Vagina (tissue), 2 donors: ENCODE data around the gene COL7A1. TPM values are rescaled to one million over a fixed set of nuclear protein-coding genes. Genes with fewer than 3 reads are reported as not detected.

Source experiments
- DNase-seq, 2 donors: peaks; one replicate each; pipeline ENCODE4 v3.0.0-alpha.2; 2017; ENCODE audit errors: extremely low spot score in 2 of 2
- H3K27ac ChIP-seq: fragments of 200-600 bp; sonication (generic); one replicate; pipeline ENCODE4 v1.5.1; 2019
- H3K27me3 ChIP-seq: fragments of 200-600 bp; sonication (generic); one replicate; pipeline ENCODE4 v1.5.1; 2019
- H3K36me3 ChIP-seq, 2 donors: fragments of 200-600 bp; sonication (generic); one replicate each; pipeline ENCODE4 v1.5.1; 2017 to 2019
- H3K4me1 ChIP-seq: fragments of 200-600 bp; sonication (generic); one replicate; pipeline ENCODE4 v1.5.1; 2019
- H3K4me3 ChIP-seq, 2 donors: fragments of 200-600 bp; sonication (generic); 1 replicate in 1 of 2; 2 replicates in 1 of 2; pipeline ENCODE4 v1.5.1; 2016 to 2019
- H3K9me3 ChIP-seq: fragments of 200-600 bp; sonication (generic); one replicate; pipeline ENCODE4 v1.5.1; 2019
- POLR2A ChIP-seq, 2 donors: fragments of 450-650 bp; IDR thresholded peaks; one replicate each; pipeline ENCODE4 v1.6.1; 2017; ENCODE audit warnings: antibody characterized with exemption in 2 of 2, mild to moderate bottlenecking in 2 of 2, moderate library complexity in 2 of 2
- POLR2AphosphoS5 ChIP-seq, 2 donors: sonication (generic); formaldehyde crosslinking; IDR thresholded peaks; one replicate each; pipeline ENCODE4 v1.9.0; 2017; ENCODE audit warnings: antibody characterized with exemption in 2 of 2, mild to moderate bottlenecking in 2 of 2, low read depth in 1 of 2; ENCODE audit not compliant: insufficient read depth in 1 of 2
- intact Hi-C: fragments of 100-400 bp; cut with DNase I; formaldehyde crosslinking; loops from one replicate; pipeline ENCODE4 v1.15.1; 2023
- total RNA-seq: library from RNA; depleted of rRNA; stranded (reverse); fragments of >200 nt; gene quantifications from one replicate; pipeline ENCODE4 v1.2.3, GENCODE V29; 2016
- TF ChIP-seq, protein P1 (sequence below), 3 experiments: fragments of 450-650 bp in 2 of 3; fragments of 200-600 bp in 1 of 3; sonication (generic) in 1 of 3; IDR thresholded peaks; one replicate each; pipeline ENCODE4 v1.5.1; 2017 to 2019; ENCODE audit warnings: antibody characterized with exemption in 3 of 3, mild to moderate bottlenecking in 2 of 3, moderate library complexity in 2 of 3

Gene COL7A1
- total RNA-seq, 1 donor from 2014 or later = 148 TPM

DNA sequence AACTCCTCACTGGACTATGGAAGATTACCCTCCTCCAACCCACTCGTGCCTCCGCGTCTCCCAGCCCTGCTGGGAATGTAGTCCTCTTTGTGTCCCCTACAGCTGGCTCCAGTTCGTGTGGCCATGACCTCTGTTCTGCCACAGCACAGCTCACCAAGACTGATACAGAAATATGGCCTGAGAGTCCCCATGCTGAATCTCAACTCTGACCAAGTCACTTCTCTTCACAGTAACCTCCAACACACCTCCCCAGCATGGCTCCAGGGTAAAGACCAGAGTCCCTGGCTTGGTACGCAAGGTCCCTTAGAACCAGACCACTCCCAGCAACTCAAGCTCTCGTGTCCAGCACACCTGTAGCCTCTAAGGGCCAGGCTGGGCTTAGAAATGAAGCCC is 2.3 kb upstream of the COL7A1 start:
- intact Hi-C loops = no loop called here

DNA sequence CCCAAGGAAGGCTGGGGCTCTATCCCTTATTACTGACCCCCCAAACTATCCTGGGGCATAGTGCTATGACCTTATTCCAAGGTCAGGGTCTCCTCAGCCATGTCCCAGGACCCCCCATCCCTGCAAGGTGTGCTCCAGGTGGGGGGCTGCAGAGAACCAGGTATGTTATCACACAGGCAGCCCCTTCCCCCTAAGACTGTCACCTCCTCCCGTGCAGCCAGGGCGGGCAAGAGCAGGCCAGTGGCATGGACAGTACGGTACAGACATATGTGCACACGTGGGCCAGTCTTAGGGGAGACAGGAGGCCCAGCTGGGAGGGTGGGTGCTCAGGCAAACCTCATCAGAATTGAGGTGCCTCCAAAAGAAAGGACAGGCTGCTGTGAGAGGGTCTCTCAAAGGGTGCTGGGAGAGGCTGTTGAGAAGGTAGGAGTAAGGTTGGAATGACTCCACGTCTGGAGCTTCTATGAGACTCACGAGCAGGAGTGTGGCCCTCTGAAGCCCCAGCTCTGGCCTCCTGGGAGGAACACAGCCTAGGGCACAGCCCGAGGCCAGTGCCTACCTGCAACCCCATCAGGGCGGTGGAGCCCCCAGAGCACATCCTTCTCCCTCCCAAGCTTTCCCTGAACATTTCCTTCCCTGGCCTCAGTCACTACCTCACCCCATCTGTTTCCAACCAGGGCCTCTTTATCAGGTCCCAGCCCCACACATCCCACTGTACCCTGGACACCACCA is 1.7 kb upstream of the COL7A1 start:
- Histone ChIP-seq H3K9me3 (no peaks in the 10 kb centered on the region), H3K36me3 (peaks cover 0 to 37% of the 10 kb centered on the region in 2 donors), H3K4me1 (peaks cover 85% of the 10 kb centered on the region), H3K27me3 (no peaks in the 10 kb centered on the region), H3K27ac (peak overlapping the region; percentile 94), H3K4me3 (no peak overlapping the region)
- no peak for TF ChIP-seq POLR2A (IDR thresholded peaks at IDR 0.05)
- TF ChIP-seq POLR2AphosphoS5 (IDR thresholded peaks at IDR 0.05; ENCODE audit: insufficient read depth in 1 of 2, low read depth in 1 of 2) = no peak
- TF ChIP-seq, protein P1, sequence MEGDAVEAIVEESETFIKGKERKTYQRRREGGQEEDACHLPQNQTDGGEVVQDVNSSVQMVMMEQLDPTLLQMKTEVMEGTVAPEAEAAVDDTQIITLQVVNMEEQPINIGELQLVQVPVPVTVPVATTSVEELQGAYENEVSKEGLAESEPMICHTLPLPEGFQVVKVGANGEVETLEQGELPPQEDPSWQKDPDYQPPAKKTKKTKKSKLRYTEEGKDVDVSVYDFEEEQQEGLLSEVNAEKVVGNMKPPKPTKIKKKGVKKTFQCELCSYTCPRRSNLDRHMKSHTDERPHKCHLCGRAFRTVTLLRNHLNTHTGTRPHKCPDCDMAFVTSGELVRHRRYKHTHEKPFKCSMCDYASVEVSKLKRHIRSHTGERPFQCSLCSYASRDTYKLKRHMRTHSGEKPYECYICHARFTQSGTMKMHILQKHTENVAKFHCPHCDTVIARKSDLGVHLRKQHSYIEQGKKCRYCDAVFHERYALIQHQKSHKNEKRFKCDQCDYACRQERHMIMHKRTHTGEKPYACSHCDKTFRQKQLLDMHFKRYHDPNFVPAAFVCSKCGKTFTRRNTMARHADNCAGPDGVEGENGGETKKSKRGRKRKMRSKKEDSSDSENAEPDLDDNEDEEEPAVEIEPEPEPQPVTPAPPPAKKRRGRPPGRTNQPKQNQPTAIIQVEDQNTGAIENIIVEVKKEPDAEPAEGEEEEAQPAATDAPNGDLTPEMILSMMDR (IDR thresholded peaks at IDR 0.05) = no peak
- intact Hi-C loops = no loop called here
- no peak for DNase-seq

More for the DNA sequence above, 2.3 kb upstream of the COL7A1 start:
- H3K4me1 ChIP-seq = peaks cover 85% of the 10 kb centered on the region
- H3K4me3 ChIP-seq = no peak overlapping the region
- H3K9me3 ChIP-seq = no peaks in the 10 kb centered on the region
- peaks cover 0 to 39% of the 10 kb centered on the region in 2 donors for H3K36me3 ChIP-seq
- no peak for DNase-seq
- H3K27me3 ChIP-seq = no peaks in the 10 kb centered on the region
- TF ChIP-seq POLR2AphosphoS5 (IDR thresholded peaks at IDR 0.05; ENCODE audit: insufficient read depth in 1 of 2, low read depth in 1 of 2) = no peak
- TF ChIP-seq POLR2A (IDR thresholded peaks at IDR 0.05) = no peak
- TF ChIP-seq, protein P1 (IDR thresholded peaks at IDR 0.05) = no peak
- peak overlapping the region; percentile 94 for H3K27ac ChIP-seq

- no peak for TF ChIP-seq POLR2A (IDR thresholded peaks at IDR 0.05)
- TF ChIP-seq POLR2AphosphoS5 (IDR thresholded peaks at IDR 0.05; ENCODE audit: insufficient read depth in 1 of 2, low read depth in 1 of 2) = no peak
- TF ChIP-seq, protein P1 (IDR thresholded peaks at IDR 0.05) = no peak
- intact Hi-C loops = no loop called here
- Histone ChIP-seq H3K9me3 (no peaks in the 10 kb centered on the region), H3K4me1 (peaks cover 84% of the 10 kb centered on the region), H3K27me3 (no peaks in the 10 kb centered on the region), H3K27ac (peak overlapping the region; percentile 94), H3K4me3 (no peak overlapping the region), H3K36me3 (peaks cover 0 to 37% of the 10 kb centered on the region in 2 donors)
- DNase-seq = no peak
These were observed 1.0 kb upstream of the COL7A1 start for GRCh38 chr3:48596157-48596556.

GRCh38 chr3:48595526-48596121 is 495 bp upstream of the COL7A1 start:
- no peak for DNase-seq
- H3K9me3 ChIP-seq = no peaks in the 10 kb centered on the region
- TF ChIP-seq POLR2AphosphoS5 (IDR thresholded peaks at IDR 0.05; ENCODE audit: insufficient read depth in 1 of 2, low read depth in 1 of 2) (peak; percentile 16 to 68), POLR2A (IDR thresholded peaks at IDR 0.05) (no peak)
- TF ChIP-seq, protein P1 (IDR thresholded peaks at IDR 0.05) = no peak
- H3K27ac ChIP-seq = peak overlapping the region; percentile 94
- no peaks in the 10 kb centered on the region for H3K27me3 ChIP-seq
- H3K4me1 ChIP-seq = peaks cover 78% of the 10 kb centered on the region
- peaks cover 0 to 32% of the 10 kb centered on the region in 2 donors for H3K36me3 ChIP-seq
- intact Hi-C loops = no loop called here
- H3K4me3 ChIP-seq = peak overlapping the region; percentile 63 to 68
